22Rv1 (cell line): ENCODE measurements around the gene NDFIP1.

Source experiments
- CTCF ChIP-seq: fragments of 450-650 bp; IDR thresholded peaks from 2 replicates; pipeline ENCODE4 v1.5.1; 2017; ENCODE audit warnings: mild to moderate bottlenecking
- ZFX ChIP-seq: fragments of 450-650 bp; IDR thresholded peaks from 2 replicates; pipeline ENCODE4 v1.6.1; 2017; ENCODE audit warnings: antibody characterized with exemption, borderline replicate concordance

GRCh38 chr5:142097681-142098080 is 10.9 kb upstream of the NDFIP1 start:
- no peak for TF ChIP-seq CTCF
- no peak for TF ChIP-seq ZFX
